Measurements from ENCODE around the gene EIF4H.
"Not testable (repeated sequence)": the region's sequence is repeated elsewhere in the genome, so short reads cannot be mapped to it uniquely, and the experiment has no call there.

The EIF4H gene

GRCh38 chr7:74193054-74193453, 18.9 kb downstream of the EIF4H start:
- in situ Hi-C loops (cut with HindIII; ENCODE audit: low pct_ligation_motif_present, low pct_unique_long_range_greater_than_20kb, low sequenced_read_pairs): loop anchor here (25.0 kb wide), 1 partner anchor 194 kb away; no protein-coding TSS in a partner anchor
- DNase-seq: no peak

GRCh38 chr7:74193913-74194312, 19.8 kb downstream of the EIF4H start:
- in situ Hi-C loops (cut with HindIII; ENCODE audit: low pct_ligation_motif_present, low pct_unique_long_range_greater_than_20kb, low sequenced_read_pairs): loop anchor here (25.0 kb wide), 1 partner anchor 193 kb away; no protein-coding TSS in a partner anchor
- no peak for DNase-seq

- in situ Hi-C loops (cut with HindIII; ENCODE audit: low pct_ligation_motif_present, low pct_unique_long_range_greater_than_20kb, low sequenced_read_pairs): loop anchor here (25.0 kb wide), 1 partner anchor 193 kb away; no protein-coding TSS in a partner anchor
- no peak for DNase-seq
Measured at GRCh38 chr7:74194686-74195085, 20.5 kb downstream of the EIF4H start.

- in situ Hi-C loops (cut with HindIII; ENCODE audit: low pct_ligation_motif_present, low pct_unique_long_range_greater_than_20kb, low sequenced_read_pairs): loop anchor here (25.0 kb wide), 1 partner anchor 192 kb away; no protein-coding TSS in a partner anchor
- DNase-seq: not testable (repeated sequence)
Measured at GRCh38 chr7:74195139-74195860, 21.1 kb downstream of the EIF4H start.

GRCh38 chr7:74195968-74196654, 22.0 kb downstream of the EIF4H start:
- not testable (repeated sequence) for DNase-seq
- in situ Hi-C loops (cut with HindIII; ENCODE audit: low pct_ligation_motif_present, low pct_unique_long_range_greater_than_20kb, low sequenced_read_pairs): loop anchor here (25.0 kb wide), 1 partner anchor 191 kb away; no protein-coding TSS in a partner anchor

GRCh38 chr7:74197449-74198124, 23.4 kb downstream of the EIF4H start:
- in situ Hi-C loops (cut with HindIII; ENCODE audit: low pct_ligation_motif_present, low pct_unique_long_range_greater_than_20kb, low sequenced_read_pairs): loop anchor here (25.0 kb wide), 1 partner anchor 190 kb away; no protein-coding TSS in a partner anchor
- DNase-seq: no peak

GRCh38 chr7:74199551-74200355, 25.6 kb downstream of the EIF4H start:
- in situ Hi-C loops (cut with HindIII; ENCODE audit: low pct_ligation_motif_present, low pct_unique_long_range_greater_than_20kb, low sequenced_read_pairs): loop anchor here (25.0 kb wide), 1 partner anchor 188 kb away; no protein-coding TSS in a partner anchor
- peak; percentile 65 for DNase-seq

GRCh38 chr7:74202841-74203556, 28.8 kb downstream of the EIF4H start:
- DNase-seq: peak; percentile 91
- in situ Hi-C loops (cut with HindIII; ENCODE audit: low pct_ligation_motif_present, low pct_unique_long_range_greater_than_20kb, low sequenced_read_pairs): no loop called here

GRCh38 chr7:74203956-74204618, 29.9 kb downstream of the EIF4H start:
- DNase-seq: no peak
- in situ Hi-C loops (cut with HindIII; ENCODE audit: low pct_ligation_motif_present, low pct_unique_long_range_greater_than_20kb, low sequenced_read_pairs): no loop called here

- DNase-seq; in situ Hi-C loops (cut with HindIII; ENCODE audit: low pct_ligation_motif_present, low pct_unique_long_range_greater_than_20kb, low sequenced_read_pairs): not testable (repeated sequence)
Measured at GRCh38 chr7:74206052-74206451, 31.9 kb downstream of the EIF4H start.

- peak; percentile 88 for DNase-seq
- in situ Hi-C loops (cut with HindIII; ENCODE audit: low pct_ligation_motif_present, low pct_unique_long_range_greater_than_20kb, low sequenced_read_pairs): no loop called here
Measured at GRCh38 chr7:74206589-74207120, 32.5 kb downstream of the EIF4H start.

GRCh38 chr7:74207586-74207985, 33.4 kb downstream of the EIF4H start:
- in situ Hi-C loops (cut with HindIII; ENCODE audit: low pct_ligation_motif_present, low pct_unique_long_range_greater_than_20kb, low sequenced_read_pairs): no loop called here

GRCh38 chr7:74208241-74208640, 34.1 kb downstream of the EIF4H start:
- DNase-seq; in situ Hi-C loops (cut with HindIII; ENCODE audit: low pct_ligation_motif_present, low pct_unique_long_range_greater_than_20kb, low sequenced_read_pairs): not testable (repeated sequence)

More at GRCh38 chr7:74207586-74207985, 33.4 kb downstream of the EIF4H start:
- DNase-seq: no peak

- in situ Hi-C loops (cut with HindIII; ENCODE audit: low pct_ligation_motif_present, low pct_unique_long_range_greater_than_20kb, low sequenced_read_pairs): no loop called here
- no peak for DNase-seq
Measured at GRCh38 chr7:74212661-74213060, 38.5 kb downstream of the EIF4H start.

- DNase-seq: no peak
- in situ Hi-C loops (cut with HindIII; ENCODE audit: low pct_ligation_motif_present, low pct_unique_long_range_greater_than_20kb, low sequenced_read_pairs): no loop called here
Measured at GRCh38 chr7:74214816-74215630, 40.9 kb downstream of the EIF4H start.

GRCh38 chr7:74215921-74216320, 41.8 kb downstream of the EIF4H start:
- in situ Hi-C loops (cut with HindIII; ENCODE audit: low pct_ligation_motif_present, low pct_unique_long_range_greater_than_20kb, low sequenced_read_pairs): no loop called here
- DNase-seq: no peak

All from ACHN (cell line).